Upper lobe of left lung (tissue), 6 donors: Measurements from ENCODE around the gene OR6S1. TPM values are rescaled to one million over a fixed set of nuclear protein-coding genes. Genes with fewer than 3 reads are reported as not detected.

Experiments
- ATAC-seq, 2 donors: fragments of 200-7000 bp; cut with Tn5 transposase; one replicate each; pipeline ENCODE4 v1.9.1; 2022; ENCODE audit warnings: mild to moderate bottlenecking in 2 of 2, moderate library complexity in 2 of 2; ENCODE audit not compliant: low FRiP score in 2 of 2
- DNase-seq, 2 donors: peaks; one replicate each; pipeline ENCODE4 v3.0.0-alpha.2; 2019 to 2020
- H3K27ac ChIP-seq, 4 donors: fragments of 200-600 bp; sonication (generic); one replicate each; pipeline ENCODE4 v1.5.1; 2016 to 2019
- H3K27me3 ChIP-seq, 4 donors: fragments of 200-600 bp; sonication (generic); one replicate each; pipeline ENCODE4 v1.5.1; 2017 to 2019
- H3K36me3 ChIP-seq, 4 donors: fragments of 200-600 bp; sonication (generic); one replicate each; pipeline ENCODE4 v1.5.1; 2016 to 2019
- H3K4me1 ChIP-seq, 4 donors: fragments of 200-600 bp; sonication (generic); one replicate each; pipeline ENCODE4 v1.5.1; 2018 to 2019
- H3K4me3 ChIP-seq, 4 donors: fragments of 200-600 bp; sonication (generic); one replicate each; pipeline ENCODE4 v1.5.1; 2017 to 2019; ENCODE audit warnings: mild to moderate bottlenecking in 2 of 4, moderate library complexity in 1 of 4
- H3K9me3 ChIP-seq, 4 donors: fragments of 200-600 bp; sonication (generic); one replicate each; pipeline ENCODE4 v1.5.1; 2018 to 2019
- CTCF ChIP-seq, 6 experiments: fragments of 450-650 bp in 4 of 6; fragments of 200-600 bp in 2 of 6; sonication (generic) in 2 of 6; IDR thresholded peaks; one replicate each; pipeline ENCODE4 v1.5.1; 2016 to 2019; ENCODE audit warnings: antibody characterized with exemption in 6 of 6
- EP300 ChIP-seq, 4 donors: sonication (generic); formaldehyde crosslinking; IDR thresholded peaks; one replicate each; pipeline ENCODE4 v1.5.1; 2017; ENCODE audit warnings: antibody characterized with exemption in 4 of 4, control low read depth in 2 of 4
- POLR2A ChIP-seq, 4 donors: fragments of 450-650 bp; IDR thresholded peaks; one replicate each; pipeline ENCODE4 v1.5.1; 2016 to 2017; ENCODE audit warnings: antibody characterized with exemption in 4 of 4, mild to moderate bottlenecking in 2 of 4
- POLR2AphosphoS5 ChIP-seq, 2 donors: sonication (generic); formaldehyde crosslinking; IDR thresholded peaks; one replicate each; pipeline ENCODE4 v1.5.1; 2017; ENCODE audit warnings: antibody characterized with exemption in 2 of 2
- WGBS, 2 donors: methylation state at CpG; one replicate each; pipeline ENCODE4 v1.1.5; 2017 to 2018; 5-methylcytosine and 5-hydroxymethylcytosine counted together
- total RNA-seq, 6 donors: library from RNA; depleted of rRNA in 4 of 6; stranded (reverse); fragments of >200 nt in 4 of 6; gene quantifications; one replicate each; pipeline versions ENCODE4 v1.1.0 to v1.2.1, GENCODE V29; 2016 to 2021
- donor health status: DM: no; HTN: no; CAD: no; lungs with moderate emphysema.
- donor health status: DM: no; HTN: yes; CAD: no; lungs with severe emphysema.

The OR6S1 gene
- total RNA-seq: not detected

GRCh38 chr14:20641591-20641990 lies at the start of gene OR6S1:
Gene OR6S1 (minus strand): TSS chr14:20641691. CDS start chr14:20641691, 0 bp downstream.
- ATAC-seq (no peak), DNase-seq (no peak)
- no peaks in the 10 kb centered on the region for H3K9me3 ChIP-seq
- no peak for TF ChIP-seq CTCF (IDR thresholded peaks at IDR 0.05)
- no peak for TF ChIP-seq EP300 (IDR thresholded peaks at IDR 0.05)
- no peak for TF ChIP-seq POLR2A (IDR thresholded peaks at IDR 0.05)
- no peak for TF ChIP-seq POLR2AphosphoS5 (IDR thresholded peaks at IDR 0.05)
- 95 to 100% methylated on average over 2 of the region's 2 CpGs for WGBS, 2 donors
- H3K36me3 ChIP-seq: no peaks in the 10 kb centered on the region
- H3K27ac ChIP-seq: no peak within 1 kb of the TSS
- no peaks in the 10 kb centered on the region for H3K4me1 ChIP-seq
- no peak within 1 kb of the TSS for H3K4me3 ChIP-seq
- no peaks in the 10 kb centered on the region for H3K27me3 ChIP-seq

- Histone ChIP-seq H3K4me1 (peaks cover 10 to 21% (median 14%) of the 10 kb centered on the region in 4 donors), H3K36me3 (peaks cover 0 to 20% (median 0%) of the 10 kb centered on the region in 4 donors), H3K27me3 (no peaks in the 10 kb centered on the region), H3K4me3 (no peak overlapping the region), H3K27ac (no peak overlapping the region), H3K9me3 (no peaks in the 10 kb centered on the region)
- DNase-seq (no peak), ATAC-seq (peak; percentile 87 to 94)
- 26 to 27% methylated on average over 9 of the region's 9 CpGs for WGBS, 2 donors
- TF ChIP-seq CTCF (IDR thresholded peaks at IDR 0.05) (peak; percentile 80 to 91 (median 86)), POLR2AphosphoS5 (IDR thresholded peaks at IDR 0.05) (no peak), POLR2A (IDR thresholded peaks at IDR 0.05) (no peak), EP300 (IDR thresholded peaks at IDR 0.05) (no peak)
Measured at GRCh38 chr14:20690848-20691640, 49.6 kb upstream of the OR6S1 start.

- H3K4me1 ChIP-seq: peaks cover 17 to 34% (median 27%) of the 10 kb centered on the region in 4 donors
- no peak for TF ChIP-seq CTCF (IDR thresholded peaks at IDR 0.05)
- no peak for TF ChIP-seq POLR2AphosphoS5 (IDR thresholded peaks at IDR 0.05)
- no peak for TF ChIP-seq POLR2A (IDR thresholded peaks at IDR 0.05)
- H3K27me3 ChIP-seq: no peaks in the 10 kb centered on the region
- no peaks in the 10 kb centered on the region for H3K9me3 ChIP-seq
- no peak within 1 kb of the TSS for H3K27ac ChIP-seq
- no peak for ATAC-seq
- DNase-seq: no peak
- no peak within 1 kb of the TSS for H3K4me3 ChIP-seq
- 75 to 80% methylated on average over 7 of the region's 7 CpGs for WGBS, 2 donors
- H3K36me3 ChIP-seq: no peaks in the 10 kb centered on the region
Measured at GRCh38 chr14:20688167-20688839, 46.8 kb upstream of the OR6S1 start, which contains the start of gene ANG. Gene ANG (plus strand): TSS chr14:20688764. CDS start chr14:20693565, 4,801 bp downstream.

- DNase-seq: no peak
- 66 to 80% methylated on average over 5 of the region's 5 CpGs for WGBS, 2 donors
- Histone ChIP-seq H3K4me1 (peaks cover 17 to 34% (median 27%) of the 10 kb centered on the region in 4 donors), H3K36me3 (no peaks in the 10 kb centered on the region), H3K4me3 (no peak overlapping the region), H3K27ac (no peak overlapping the region), H3K9me3 (no peaks in the 10 kb centered on the region), H3K27me3 (no peaks in the 10 kb centered on the region)
- TF ChIP-seq POLR2AphosphoS5 (IDR thresholded peaks at IDR 0.05) (no peak), CTCF (IDR thresholded peaks at IDR 0.05) (no peak), EP300 (IDR thresholded peaks at IDR 0.05) (no peak), POLR2A (IDR thresholded peaks at IDR 0.05) (no peak)
- ATAC-seq: no peak
Measured at GRCh38 chr14:20687362-20688166, 46.1 kb upstream of the OR6S1 start.
